GM21390 (cell line): Measurements from ENCODE around the gene RAB38.

Experiments
- ATAC-seq: cut with Tn5 transposase; IDR thresholded peaks from one replicate; pipeline ENCODE4 v1.9.1; 2021; ENCODE audit not compliant: unreplicated experiment

RAB38 gene

GRCh38 chr11:88174709-88175568, at the start of gene RAB38:
RAB38 (minus strand) TSS chr11:88175443; CDS start chr11:88175384, 59 bp downstream.
- peak; percentile 41 for ATAC-seq

- ATAC-seq: no peak
Measured at GRCh38 chr11:88213406-88213805, 38.2 kb upstream of the RAB38 start.

DNA sequence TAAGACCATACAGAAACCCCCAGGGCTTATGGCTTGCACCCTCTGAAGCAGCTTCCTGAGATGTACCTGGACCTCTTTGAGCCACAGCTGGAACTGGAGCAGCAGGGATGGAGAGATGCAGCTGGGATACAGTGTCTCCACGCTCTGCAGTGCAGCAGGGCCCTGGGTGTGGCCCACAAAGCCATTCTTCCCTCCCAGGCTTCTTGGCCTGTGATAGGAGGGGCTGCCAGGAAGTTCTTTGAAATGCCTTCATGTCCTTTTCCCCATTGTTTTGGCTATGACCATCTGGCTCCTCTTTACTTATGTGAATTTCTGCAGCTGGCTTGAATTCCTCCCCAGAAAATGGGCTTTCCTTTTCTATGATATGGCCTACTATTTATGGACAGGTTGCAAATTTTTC, 37.1 kb upstream of the RAB38 start:
- ATAC-seq: no peak

DNA sequence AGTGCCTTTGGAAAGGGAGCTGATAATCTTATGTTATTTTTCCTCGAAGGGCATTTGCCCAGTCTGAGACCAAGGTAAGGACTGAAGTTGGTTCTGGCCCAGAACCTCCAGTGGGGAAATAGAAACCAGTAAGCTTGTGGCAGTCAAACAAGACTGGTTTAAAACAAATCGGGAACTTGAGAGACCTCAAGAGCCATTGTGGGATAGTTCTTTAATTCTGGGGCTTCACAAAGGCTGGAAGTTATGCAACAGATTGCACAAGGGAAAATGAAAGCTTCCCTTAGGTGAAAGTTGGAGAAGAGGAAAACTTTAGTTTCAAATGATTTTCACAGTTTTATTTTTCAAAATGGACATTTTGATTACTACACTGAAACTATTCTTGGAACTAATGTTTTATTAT, 33.5 kb upstream of the RAB38 start:
- no peak for ATAC-seq

DNA sequence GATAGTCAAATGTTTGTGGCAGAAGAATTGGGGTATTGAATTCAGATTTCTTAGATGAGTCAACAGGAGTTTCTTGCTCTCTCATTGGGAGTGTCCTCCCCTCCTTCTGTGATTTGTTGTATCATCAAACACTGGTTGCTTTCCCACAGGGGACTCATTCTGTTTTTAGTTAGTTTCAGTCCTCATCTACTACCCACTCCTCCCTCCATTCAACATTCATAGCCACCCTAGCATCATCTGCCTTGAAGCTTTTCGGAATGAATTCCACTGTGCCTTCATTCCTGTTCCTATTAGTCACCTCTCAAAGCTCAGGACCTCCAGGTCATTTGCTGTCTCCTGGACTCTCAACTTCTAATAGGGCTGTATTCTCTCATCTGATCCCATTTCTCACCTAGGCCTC, 31.5 kb upstream of the RAB38 start:
- peak; percentile 69 for ATAC-seq

GRCh38 chr11:88204353-88204752, 29.1 kb upstream of the RAB38 start:
- ATAC-seq: no peak

DNA sequence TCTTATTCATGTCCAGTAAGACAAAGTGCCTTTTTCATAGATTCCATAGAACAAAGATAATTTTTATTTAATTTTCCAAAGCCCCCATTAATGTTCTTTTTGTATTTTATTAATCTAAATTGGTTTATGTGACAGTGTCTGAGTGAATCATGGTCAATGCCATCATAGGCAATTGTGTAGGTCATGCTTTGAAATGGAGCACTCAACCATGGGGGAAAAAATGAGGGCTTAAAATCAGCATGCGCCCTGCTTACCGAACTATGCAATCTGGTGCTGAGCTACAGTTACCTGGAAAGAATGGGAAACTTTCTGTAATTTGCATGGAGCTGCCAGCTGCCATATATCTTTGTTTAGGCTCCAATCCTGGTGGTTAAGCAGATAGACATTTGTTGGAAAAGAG, 28.4 kb upstream of the RAB38 start:
- no peak for ATAC-seq

DNA sequence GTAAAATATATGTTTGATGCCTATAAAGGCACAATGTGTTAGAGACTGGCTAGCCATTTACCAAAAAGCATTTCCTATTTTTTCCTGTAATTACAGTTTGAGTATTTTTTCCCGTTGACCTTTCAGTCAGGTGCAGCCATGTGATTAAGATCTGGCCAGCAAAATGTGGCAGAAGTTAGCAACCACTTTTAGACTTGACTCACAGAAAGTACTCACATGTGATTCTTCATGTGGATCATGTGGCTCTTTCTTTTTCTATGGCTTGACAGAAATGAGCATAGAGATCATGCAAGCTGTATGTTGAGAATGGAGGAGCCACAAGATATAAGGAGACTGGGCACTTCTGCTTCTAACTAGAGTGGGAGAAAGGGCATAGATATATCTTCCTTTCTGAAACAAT, 27.3 kb upstream of the RAB38 start:
- ATAC-seq: no peak

DNA sequence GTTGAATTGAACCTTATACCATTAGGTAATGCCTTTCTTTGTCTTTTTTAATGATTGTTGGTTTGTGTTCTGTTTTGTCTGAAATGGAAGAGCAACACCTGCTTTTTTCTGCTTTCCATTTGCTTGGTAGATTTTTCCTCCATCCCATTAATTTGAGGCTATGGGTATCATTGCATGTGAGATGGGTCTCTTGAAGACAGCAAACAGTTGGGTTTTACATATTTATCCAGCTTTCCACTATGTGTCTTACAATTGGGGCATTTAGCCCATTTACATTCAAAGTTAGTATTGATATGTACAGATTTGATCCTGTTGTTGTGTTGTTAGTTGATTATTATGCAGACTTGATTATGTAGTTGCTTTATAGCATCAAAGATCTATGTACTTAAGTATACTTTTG, 21.1 kb upstream of the RAB38 start:
- no peak for ATAC-seq

DNA sequence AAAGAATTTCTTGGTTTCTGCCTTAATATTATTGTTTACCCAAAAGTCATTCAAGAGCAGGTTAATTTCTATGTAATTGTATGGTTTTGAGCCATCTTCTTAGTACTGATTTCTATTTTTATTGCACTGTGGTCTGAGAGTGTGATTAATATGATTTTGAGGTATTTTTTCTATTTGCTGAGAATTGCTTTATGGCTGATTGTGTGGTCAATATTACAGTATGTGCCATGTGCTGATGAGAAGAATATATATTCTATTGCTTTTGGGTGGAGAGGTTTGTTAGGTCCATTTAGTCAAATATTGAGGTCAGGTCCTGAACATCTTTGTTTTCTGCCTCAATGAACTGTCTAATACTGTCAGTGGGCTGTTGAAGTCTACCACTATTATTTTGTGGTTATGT, 20.7 kb upstream of the RAB38 start:
- no peak for ATAC-seq

DNA sequence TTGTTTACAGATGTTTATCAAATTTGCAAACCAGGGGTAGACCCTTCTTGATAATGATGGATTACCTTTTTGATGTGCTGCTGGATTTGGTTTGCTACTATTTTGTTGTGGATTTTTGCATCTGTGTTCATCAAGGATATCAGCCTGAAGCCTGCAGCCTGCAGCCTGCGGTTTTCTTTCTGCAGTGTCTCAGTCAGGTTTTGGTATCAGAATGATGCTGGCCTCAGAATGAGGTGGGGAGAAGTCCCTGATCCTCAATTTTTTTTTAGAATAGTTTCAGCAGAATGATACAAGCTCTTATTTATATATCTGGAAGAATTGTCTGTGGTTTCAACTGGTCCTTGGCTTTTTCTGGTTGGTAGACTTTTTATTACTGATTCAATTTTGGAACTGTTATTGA, 19.7 kb upstream of the RAB38 start:
- peak; percentile 82 for ATAC-seq

- no peak for ATAC-seq
Measured at GRCh38 chr11:88193278-88193677, 18.0 kb upstream of the RAB38 start.

DNA sequence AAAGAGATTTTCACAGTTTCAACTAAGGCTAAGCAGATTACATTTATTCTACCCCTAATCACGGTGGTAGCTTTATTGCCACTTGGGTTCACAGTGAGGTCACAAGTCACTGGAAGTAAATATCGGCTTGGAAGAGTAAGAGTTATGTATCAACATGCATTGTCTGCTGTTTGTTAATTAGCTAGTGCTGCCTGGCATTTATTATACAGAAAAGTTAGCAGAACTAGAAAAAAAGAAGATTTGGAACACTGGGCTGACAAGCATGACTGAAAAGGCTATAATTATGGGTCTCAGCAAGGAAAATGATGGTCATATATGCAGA, 13.7 kb upstream of the RAB38 start:
- ATAC-seq: no peak

GRCh38 chr11:88188251-88188931, 13.1 kb upstream of the RAB38 start:
- no peak for ATAC-seq

GRCh38 chr11:88183233-88183632, 8.0 kb upstream of the RAB38 start:
- ATAC-seq: no peak

- no peak for ATAC-seq
Measured at GRCh38 chr11:88181776-88182175, 6.5 kb upstream of the RAB38 start.

DNA sequence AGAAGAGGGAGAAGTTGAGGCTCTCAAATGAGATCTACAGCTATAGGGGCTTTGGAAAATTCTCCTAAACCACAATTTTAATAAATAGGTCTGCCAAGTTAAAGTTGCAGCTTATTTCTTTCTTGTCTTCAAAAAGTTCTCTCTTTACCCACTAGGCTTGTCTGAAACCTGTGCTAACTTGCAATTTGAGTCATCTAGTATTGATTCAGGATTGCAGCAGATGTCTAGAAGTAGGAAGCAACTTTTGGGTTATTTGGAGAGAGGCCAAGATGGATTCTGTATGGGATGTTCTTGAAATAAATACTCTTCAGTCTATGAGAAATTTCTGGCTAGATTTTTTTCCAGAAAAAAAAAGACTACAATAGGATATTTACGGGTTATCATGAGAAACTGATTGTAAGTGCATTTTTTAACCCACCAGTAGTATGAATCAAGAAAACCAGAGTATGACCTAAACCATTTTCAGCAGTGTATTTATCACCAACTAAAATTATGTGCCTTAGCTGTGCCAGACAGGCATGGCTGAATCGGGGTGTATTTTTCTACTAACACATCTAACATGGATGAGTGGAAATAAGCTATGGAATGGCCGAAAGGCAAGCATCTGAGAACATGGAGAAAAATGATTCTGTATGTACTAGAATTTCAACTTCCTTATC, 4.9 kb upstream of the RAB38 start:
- no peak for ATAC-seq

DNA sequence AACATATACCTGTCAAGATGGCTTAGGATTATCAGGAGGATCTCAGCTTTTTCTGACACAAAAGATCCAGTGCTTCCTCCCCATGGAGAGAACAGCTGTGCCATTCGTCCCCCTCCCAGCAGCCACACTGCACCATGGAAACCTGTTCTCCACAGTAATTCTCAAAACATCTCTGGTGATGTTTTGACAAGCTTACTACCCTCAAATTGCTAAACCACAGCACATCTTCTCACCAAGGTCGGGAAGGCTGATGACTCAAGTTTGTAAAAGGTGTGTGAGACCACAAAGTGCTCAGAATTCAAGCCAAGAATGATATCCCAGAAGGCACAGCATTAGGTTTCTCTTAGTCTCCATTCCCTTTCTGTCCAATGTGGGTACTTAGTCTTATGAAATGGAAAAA, 3.9 kb upstream of the RAB38 start:
- peak; percentile 71 for ATAC-seq

DNA sequence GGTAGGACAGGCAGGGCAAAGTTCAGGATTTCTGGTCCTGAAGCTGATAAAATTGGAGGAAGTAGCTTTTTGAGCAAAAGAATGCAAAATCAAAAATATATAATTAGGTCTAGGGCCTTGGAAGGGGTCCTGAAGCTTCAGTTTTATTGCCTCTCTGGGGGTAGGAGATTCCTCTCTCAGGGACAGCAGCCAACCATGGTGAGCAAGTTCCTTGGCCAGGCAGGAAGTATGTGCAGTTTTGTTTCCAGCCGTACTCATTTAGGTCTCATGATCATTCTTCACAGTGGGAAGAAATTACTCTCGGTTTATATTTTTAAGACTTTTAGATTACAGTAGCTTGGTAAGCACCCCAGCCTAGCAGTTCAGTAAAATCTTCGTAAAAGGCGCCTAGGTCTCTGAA, 2.9 kb upstream of the RAB38 start:
- no peak for ATAC-seq

- ATAC-seq: peak; percentile 8
Measured at GRCh38 chr11:88175569-88176075, 379 bp upstream of the RAB38 start.

- ATAC-seq: no peak
Measured at GRCh38 chr11:88173956-88174355, 1.3 kb downstream of the RAB38 start.

DNA sequence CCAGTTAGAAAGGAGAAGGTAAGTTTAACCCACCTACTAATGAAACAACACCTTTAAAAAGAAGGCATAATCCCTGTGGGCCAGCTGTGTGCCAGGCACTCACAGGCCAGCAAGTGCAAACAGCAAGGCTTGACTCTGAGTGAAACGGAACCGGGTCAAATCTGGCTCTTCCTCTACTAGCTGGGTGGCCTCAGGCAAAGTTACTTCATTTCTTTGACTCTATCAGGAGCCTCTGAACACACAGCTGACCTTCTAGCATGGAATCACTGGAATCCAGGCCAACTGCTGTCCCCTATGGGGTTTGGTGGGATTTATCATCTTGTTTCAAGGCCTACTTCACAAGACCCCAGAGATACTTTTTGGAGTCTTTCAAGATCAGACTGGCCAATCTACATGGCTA, 3.3 kb downstream of the RAB38 start:
- no peak for ATAC-seq
